ENCODE measurements around the gene TAF8.

The TAF8 gene

DNA sequence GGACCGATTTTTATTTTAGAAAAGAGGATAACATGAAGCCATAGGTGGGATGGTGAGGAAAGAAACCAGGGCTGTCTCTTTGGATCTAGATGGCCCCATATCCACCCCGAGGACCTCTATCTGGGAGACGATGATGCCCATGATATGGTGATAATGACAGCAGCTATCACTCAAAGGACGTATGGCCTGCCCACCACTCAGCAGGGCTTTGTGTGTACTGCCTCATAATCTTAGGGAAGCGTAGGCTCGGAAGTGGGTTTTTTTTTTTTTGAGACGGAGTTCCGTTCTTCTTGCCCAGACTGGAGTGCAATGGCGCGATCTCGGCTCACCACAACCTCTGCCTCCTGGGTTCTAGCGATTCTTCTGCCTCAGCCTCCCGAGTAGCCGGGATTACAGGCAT lies 8.2 kb upstream of the TAF8 start:
- Histone ChIP-seq H3K36me3 (ENCODE audit: insufficient read depth, low read length) (no peaks in the 10 kb centered on the region), H3K9me2 (replicated peaks; ENCODE audit: low read depth, low read length) (no peaks in the 10 kb centered on the region), H3F3A (ENCODE audit: low read depth) (peaks cover 16% of the 10 kb centered on the region), H3K4me1 (ENCODE audit: insufficient read depth, low read length, poor library complexity, severe bottlenecking) (peaks cover 76% of the 10 kb centered on the region), H3K27me3 (ENCODE audit: insufficient read depth, low read length, poor library complexity, severe bottlenecking) (no peaks in the 10 kb centered on the region), H3K79me2 (ENCODE audit: insufficient read depth, low read length) (peaks cover 43% of the 10 kb centered on the region; the same call in 1 of the 2 replicates), H4K20me1 (ENCODE audit: insufficient read depth, low read length, poor library complexity, severe bottlenecking) (no peaks in the 10 kb centered on the region), H3K9me3 (ENCODE audit: insufficient read depth, low read depth, low read length) (no peaks in the 10 kb centered on the region), H3K4me3 (ENCODE audit: low read length, poor library complexity, severe bottlenecking) (no peak overlapping the region), H3K9ac (ENCODE audit: low read depth, low read length, poor library complexity, severe bottlenecking) (peak overlapping the region; percentile 76), H2AFZ (ENCODE audit: low read length) (no peak overlapping the region), H3K4me2 (ENCODE audit: low read depth, low read length, poor library complexity, severe bottlenecking) (no peak overlapping the region)
- no peak for TF ChIP-seq EZH2phosphoT487 (IDR thresholded peaks at IDR 0.05; ENCODE audit: borderline replicate concordance)

GRCh38 chr6:42043787-42044475 lies 6.4 kb upstream of the TAF8 start:
- no peaks in the 10 kb centered on the region for H4K20me1 ChIP-seq (ENCODE audit: insufficient read depth, low read length, poor library complexity, severe bottlenecking)
- TF ChIP-seq EZH2phosphoT487 (IDR thresholded peaks at IDR 0.05; ENCODE audit: borderline replicate concordance) (no peak), CTCF (conservative IDR thresholded peaks at IDR 0.05; ENCODE audit: low read length) (peak; percentile 99)
- peaks cover 42% of the 10 kb centered on the region; the same call in 1 of the 2 replicates for H3K79me2 ChIP-seq (ENCODE audit: insufficient read depth, low read length)
- peak overlapping the region; percentile 62 for H3K4me2 ChIP-seq (ENCODE audit: low read depth, low read length, poor library complexity, severe bottlenecking)
- H3K9me3 ChIP-seq (ENCODE audit: insufficient read depth, low read depth, low read length), result no peaks in the 10 kb centered on the region
- H3K4me1 ChIP-seq (ENCODE audit: insufficient read depth, low read length, poor library complexity, severe bottlenecking), result peaks cover 71% of the 10 kb centered on the region
- H3K4me3 ChIP-seq (ENCODE audit: low read length, poor library complexity, severe bottlenecking), result peak overlapping the region; percentile 46
- no peaks in the 10 kb centered on the region for H3K36me3 ChIP-seq (ENCODE audit: insufficient read depth, low read length)
- H3K9me2 ChIP-seq (replicated peaks; ENCODE audit: low read depth, low read length), result no peaks in the 10 kb centered on the region
- H3K27me3 ChIP-seq (ENCODE audit: insufficient read depth, low read length, poor library complexity, severe bottlenecking), result no peaks in the 10 kb centered on the region
- H3K9ac ChIP-seq (ENCODE audit: low read depth, low read length, poor library complexity, severe bottlenecking), result peak overlapping the region; percentile 57
- peaks cover 9% of the 10 kb centered on the region for H3F3A ChIP-seq (ENCODE audit: low read depth)
- H2AFZ ChIP-seq (ENCODE audit: low read length), result no peak overlapping the region; the same call in 1 of the 2 replicates

DNA sequence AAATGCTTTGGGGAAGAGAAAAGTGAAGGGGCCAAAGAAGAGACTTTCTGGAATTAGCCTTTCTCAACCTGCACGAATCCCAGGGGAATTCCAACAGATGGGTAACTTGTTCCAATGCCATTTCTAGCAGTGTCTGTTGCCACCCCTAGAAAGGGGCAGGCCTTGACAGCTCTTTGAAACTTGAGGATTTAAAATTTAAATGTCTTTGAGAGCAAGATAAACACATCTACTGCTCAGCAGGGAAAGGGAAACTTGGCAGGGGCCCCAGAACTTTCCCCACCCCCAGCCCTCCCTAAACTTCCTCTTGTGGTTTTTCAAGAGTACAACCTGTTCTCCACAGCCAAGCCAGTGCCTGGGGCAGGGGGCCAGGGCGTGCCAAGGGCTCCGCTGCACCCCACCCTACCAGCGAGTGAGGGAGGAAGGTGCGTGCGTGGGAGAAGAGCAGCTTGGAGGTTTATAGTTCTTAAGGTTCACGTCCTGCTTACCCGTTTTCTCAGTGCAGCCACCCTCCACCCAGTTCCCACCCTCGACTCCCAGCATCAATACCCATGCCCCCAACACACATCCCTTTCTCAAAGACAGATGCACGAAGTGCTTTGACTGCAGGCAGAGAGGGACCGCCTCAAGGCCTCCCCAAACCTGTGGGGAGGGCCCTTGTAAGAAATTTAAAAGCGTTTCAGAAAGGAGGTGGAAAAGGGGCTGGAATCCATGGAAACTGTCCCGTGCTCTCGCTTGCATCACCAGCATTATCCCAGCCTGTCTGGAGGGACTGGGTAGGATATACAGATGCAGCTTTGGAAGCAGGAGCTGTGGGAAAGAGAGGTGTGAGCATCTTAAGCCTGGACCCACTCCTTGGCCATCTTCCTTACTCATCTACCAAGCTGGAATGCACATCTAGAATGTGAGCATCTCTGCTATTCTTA lies 4.5 kb upstream of the TAF8 start:
- H3F3A ChIP-seq (ENCODE audit: low read depth), result peaks cover 11% of the 10 kb centered on the region; the same call in 1 of the 2 replicates
- TF ChIP-seq EZH2phosphoT487 (IDR thresholded peaks at IDR 0.05; ENCODE audit: borderline replicate concordance) (no peak), CTCF (conservative IDR thresholded peaks at IDR 0.05; ENCODE audit: low read length) (no peak)
- no peaks in the 10 kb centered on the region for H4K20me1 ChIP-seq (ENCODE audit: insufficient read depth, low read length, poor library complexity, severe bottlenecking)
- peaks cover 62% of the 10 kb centered on the region for H3K4me1 ChIP-seq (ENCODE audit: insufficient read depth, low read length, poor library complexity, severe bottlenecking)
- peak overlapping the region; percentile 55 for H3K9ac ChIP-seq (ENCODE audit: low read depth, low read length, poor library complexity, severe bottlenecking)
- peaks cover 43% of the 10 kb centered on the region for H3K79me2 ChIP-seq (ENCODE audit: insufficient read depth, low read length)
- no peaks in the 10 kb centered on the region for H3K36me3 ChIP-seq (ENCODE audit: insufficient read depth, low read length)
- H3K4me2 ChIP-seq (ENCODE audit: low read depth, low read length, poor library complexity, severe bottlenecking), result peak overlapping the region; percentile 88
- no peaks in the 10 kb centered on the region for H3K9me2 ChIP-seq (replicated peaks; ENCODE audit: low read depth, low read length)
- H2AFZ ChIP-seq (ENCODE audit: low read length), result no peak overlapping the region
- no peaks in the 10 kb centered on the region for H3K9me3 ChIP-seq (ENCODE audit: insufficient read depth, low read depth, low read length)
- H3K27me3 ChIP-seq (ENCODE audit: insufficient read depth, low read length, poor library complexity, severe bottlenecking), result no peaks in the 10 kb centered on the region
- H3K4me3 ChIP-seq (ENCODE audit: low read length, poor library complexity, severe bottlenecking), result peak overlapping the region; percentile 80
